ENCODE measurements around the gene ZNF32.

Gene ZNF32

GRCh38 chr10:43648398-43649184 is at the start of gene ZNF32:
Gene ZNF32, minus strand, starts transcription at chr10:43648881. Its CDS starts 2,748 bp downstream, at chr10:43646133.
- DNase-seq: peak in 57 of 58 donors; percentile 37 to 94 (median 80)

GRCh38 chr10:43698156-43698555 is 49.5 kb upstream of the ZNF32 start:
- DNase-seq: no peak

- no peak for DNase-seq
Measured at GRCh38 chr10:43696909-43697483, 48.3 kb upstream of the ZNF32 start.

GRCh38 chr10:43695730-43696129 is 47.0 kb upstream of the ZNF32 start:
- DNase-seq: no peak

- DNase-seq: no peak
Measured at GRCh38 chr10:43695321-43695720, 46.6 kb upstream of the ZNF32 start.

GRCh38 chr10:43694526-43694925 is 45.8 kb upstream of the ZNF32 start:
- no peak for DNase-seq

- no peak for DNase-seq
Measured at GRCh38 chr10:43693602-43694001, 44.9 kb upstream of the ZNF32 start.

- DNase-seq: no peak
Measured at GRCh38 chr10:43692051-43692825, 43.6 kb upstream of the ZNF32 start.

- no peak for DNase-seq
Measured at GRCh38 chr10:43691485-43691884, 42.8 kb upstream of the ZNF32 start.

- DNase-seq: peak in 57 of 58 donors; percentile 9 to 84 (median 67)
Measured at GRCh38 chr10:43689955-43690771, 41.5 kb upstream of the ZNF32 start.

- DNase-seq: peak in 16 of 58 donors; percentile 13 to 56 (median 42)
Measured at GRCh38 chr10:43689618-43689954, 40.9 kb upstream of the ZNF32 start.

GRCh38 chr10:43689007-43689491 is 40.4 kb upstream of the ZNF32 start:
- no peak for DNase-seq

GRCh38 chr10:43688348-43688892 is 39.7 kb upstream of the ZNF32 start:
- DNase-seq: no peak

GRCh38 chr10:43687373-43687772 is 38.7 kb upstream of the ZNF32 start:
- DNase-seq: no peak

GRCh38 chr10:43686414-43686813 is 37.7 kb upstream of the ZNF32 start:
- DNase-seq: no peak

GRCh38 chr10:43685744-43686143 is 37.1 kb upstream of the ZNF32 start:
- DNase-seq: no peak

GRCh38 chr10:43684292-43684559 is 35.5 kb upstream of the ZNF32 start:
- DNase-seq: no peak

GRCh38 chr10:43683451-43684291 is 35.0 kb upstream of the ZNF32 start:
- DNase-seq: no peak

GRCh38 chr10:43682956-43683355 is 34.3 kb upstream of the ZNF32 start:
- no peak for DNase-seq

GRCh38 chr10:43681721-43682120 is 33.0 kb upstream of the ZNF32 start:
- DNase-seq: no peak
